ENCODE results near the gene TMEM44.
"Not testable (repeated sequence)": the region's sequence is repeated elsewhere in the genome, so short reads cannot be mapped to it uniquely, and the experiment has no call there.

The TMEM44 gene

DNA sequence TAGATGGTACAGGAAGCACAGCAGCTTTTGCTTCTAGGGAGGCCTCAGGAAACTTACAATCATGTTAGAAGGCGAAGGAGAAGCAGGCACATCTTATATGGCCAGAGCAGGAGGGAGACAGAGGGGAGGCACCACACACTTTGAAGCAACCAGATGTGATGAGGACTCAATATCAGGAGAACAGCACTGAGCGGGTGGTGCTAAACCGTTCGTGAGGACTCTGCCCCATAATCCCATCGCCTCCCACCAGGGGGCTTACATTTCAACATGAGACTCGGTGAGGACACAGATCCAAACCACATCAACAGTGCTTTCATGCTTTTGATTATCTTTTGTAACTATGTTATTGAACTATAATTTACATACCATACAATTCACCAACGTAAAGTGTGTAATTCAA lies 7.6 kb upstream of the TMEM44 start:
- DNase-seq (ENCODE audit: low spot score), result no peak

- DNase-seq (ENCODE audit: low spot score), result no peak
Observed at GRCh38 chr3:194638991-194639605, 5.9 kb upstream of the TMEM44 start.

- no peak for DNase-seq (ENCODE audit: low spot score)
Observed at GRCh38 chr3:194637541-194638400, 4.6 kb upstream of the TMEM44 start.

GRCh38 chr3:194637066-194637465 lies 3.8 kb upstream of the TMEM44 start:
- DNase-seq (ENCODE audit: low spot score), result no peak

DNA sequence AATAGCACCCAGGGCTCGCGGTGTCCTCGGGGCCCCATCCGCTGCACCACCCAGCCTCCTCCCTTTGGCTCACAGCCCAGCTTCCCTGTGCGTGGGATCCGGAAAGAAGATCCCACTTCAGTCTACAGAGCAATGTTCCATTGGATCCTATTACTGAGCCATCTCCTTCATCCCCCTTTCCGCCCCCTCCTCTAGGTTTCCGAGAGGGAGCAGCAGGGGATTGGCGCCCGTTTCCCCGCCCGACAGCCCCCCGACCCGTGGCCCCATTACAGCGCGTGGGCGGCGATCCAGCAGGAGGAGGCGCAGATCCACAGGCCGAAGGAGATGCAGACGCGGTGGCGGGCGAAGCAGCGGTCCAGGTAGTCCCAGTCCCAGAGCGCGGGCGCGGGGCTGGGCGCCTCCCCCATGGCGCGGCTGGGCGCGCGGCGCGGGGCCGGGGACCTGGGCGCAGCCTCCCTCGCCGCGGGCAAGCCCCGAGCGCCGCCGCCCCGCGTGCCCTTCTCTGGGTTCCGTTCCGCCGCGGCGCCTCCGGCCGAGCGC lies 340 bp downstream of the TMEM44 start:
- no peak for DNase-seq (ENCODE audit: low spot score)

DNA sequence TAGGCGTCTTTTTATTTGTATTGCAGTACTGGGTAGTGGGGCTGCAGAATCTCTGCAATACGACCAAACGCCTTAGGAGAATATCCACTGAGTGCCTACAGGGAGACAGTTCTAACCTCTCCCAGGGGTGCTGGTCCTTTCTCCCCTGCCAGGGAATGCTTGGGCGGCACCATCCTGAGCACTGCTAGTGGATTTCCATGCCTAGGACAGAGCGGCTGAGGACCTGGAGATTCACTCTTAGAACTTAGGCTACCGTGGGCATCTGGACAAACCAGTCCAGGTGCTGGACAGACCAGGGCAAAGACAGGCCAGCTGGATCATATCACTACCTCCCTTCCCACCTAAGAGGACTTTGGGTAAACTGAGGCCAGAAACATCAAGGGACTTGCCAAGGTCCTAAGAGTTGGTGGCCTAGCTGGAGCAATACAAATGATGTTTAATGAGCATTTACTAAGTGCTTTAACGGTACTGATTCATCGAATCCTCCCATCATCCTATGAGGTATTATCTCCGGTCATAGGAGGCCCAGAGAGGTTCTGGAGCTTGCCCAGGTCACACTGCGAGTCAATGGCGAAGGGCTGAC lies 902 bp downstream of the TMEM44 start:
- no peak for DNase-seq (ENCODE audit: low spot score)

DNA sequence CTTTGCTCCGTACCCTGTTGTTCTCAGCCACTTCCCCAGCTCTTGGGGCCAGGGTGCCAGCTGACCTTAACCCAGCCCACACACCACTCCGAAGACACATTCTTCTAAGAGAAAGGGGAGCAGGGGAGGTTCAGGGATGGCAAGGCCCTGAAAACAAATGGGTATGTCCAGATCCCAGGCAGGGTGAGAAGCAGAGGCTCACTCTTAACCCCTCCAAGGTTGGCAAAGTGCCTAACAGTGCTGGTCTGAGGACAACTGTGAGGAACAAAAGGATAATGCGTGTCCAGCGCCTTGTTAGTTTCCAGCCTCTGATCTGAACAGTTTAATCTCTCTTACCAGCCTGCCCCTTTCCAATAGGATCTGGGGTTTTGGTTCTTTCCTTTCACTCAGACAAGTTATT lies 1.5 kb downstream of the TMEM44 start:
- DNase-seq (ENCODE audit: low spot score), result no peak

DNA sequence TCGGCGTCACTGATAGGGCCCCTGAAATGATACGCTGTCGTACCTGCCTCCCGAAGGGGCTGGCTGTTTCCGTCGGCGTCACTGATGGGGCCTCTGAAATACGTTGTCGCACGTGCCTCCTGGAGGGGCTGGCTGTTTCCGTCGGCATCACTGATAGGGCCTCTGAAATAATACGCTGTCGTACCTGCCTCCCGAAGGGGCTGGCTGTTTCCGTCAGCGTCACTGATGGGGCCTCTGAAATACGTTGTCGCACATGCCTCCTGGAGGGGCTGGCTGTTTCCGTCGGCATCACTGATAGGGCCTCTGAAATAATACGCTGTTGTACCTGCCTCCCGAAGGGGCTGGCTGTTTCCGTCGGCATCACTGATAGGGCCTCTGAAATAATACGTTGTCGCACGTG lies 2.5 kb downstream of the TMEM44 start:
- DNase-seq (ENCODE audit: low spot score), result not testable (repeated sequence)

GRCh38 chr3:194624956-194625355 lies 8.3 kb downstream of the TMEM44 start:
- DNase-seq (ENCODE audit: low spot score), result no peak

DNA sequence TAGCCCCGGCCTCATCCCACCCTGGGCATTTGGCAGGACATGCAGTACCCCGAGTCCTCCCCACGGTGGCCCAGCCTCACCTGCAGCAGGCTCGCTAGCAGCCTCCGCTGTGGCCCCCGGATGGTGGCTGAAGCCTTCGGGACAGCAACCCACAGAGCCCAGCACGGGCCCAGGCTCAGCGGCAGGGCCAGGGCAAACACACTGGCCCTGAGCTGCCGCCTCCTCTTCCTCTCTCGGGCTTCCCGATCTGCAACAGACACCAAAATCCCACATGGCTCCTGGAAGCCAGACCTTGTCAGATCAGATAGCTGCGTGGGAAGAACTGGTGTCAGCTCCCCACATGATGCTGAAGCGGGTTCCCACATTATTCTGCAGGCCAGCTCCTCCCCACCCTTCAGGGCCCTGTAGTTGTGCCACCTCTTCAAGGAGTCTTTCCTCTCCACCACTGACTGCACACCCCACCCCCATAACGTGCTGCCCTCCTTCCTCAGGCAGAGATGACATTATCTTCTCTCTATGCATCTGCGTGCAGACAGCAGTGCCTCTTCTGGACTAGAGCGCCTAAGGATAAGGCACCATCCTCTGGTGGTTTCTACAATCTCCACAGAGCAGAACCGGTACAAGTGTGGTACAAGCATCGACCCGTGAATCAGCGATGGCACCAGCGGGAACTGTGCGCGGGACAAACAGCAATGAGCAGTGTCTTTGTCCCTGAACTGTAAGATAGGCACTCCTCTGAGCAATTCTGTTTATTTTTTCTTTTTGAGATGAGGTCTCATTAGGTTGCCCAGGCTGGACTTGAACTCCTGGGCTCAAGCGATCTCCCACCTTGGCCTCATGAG lies 9.5 kb downstream of the TMEM44 start:
- DNase-seq (ENCODE audit: low spot score), result no peak

DNA sequence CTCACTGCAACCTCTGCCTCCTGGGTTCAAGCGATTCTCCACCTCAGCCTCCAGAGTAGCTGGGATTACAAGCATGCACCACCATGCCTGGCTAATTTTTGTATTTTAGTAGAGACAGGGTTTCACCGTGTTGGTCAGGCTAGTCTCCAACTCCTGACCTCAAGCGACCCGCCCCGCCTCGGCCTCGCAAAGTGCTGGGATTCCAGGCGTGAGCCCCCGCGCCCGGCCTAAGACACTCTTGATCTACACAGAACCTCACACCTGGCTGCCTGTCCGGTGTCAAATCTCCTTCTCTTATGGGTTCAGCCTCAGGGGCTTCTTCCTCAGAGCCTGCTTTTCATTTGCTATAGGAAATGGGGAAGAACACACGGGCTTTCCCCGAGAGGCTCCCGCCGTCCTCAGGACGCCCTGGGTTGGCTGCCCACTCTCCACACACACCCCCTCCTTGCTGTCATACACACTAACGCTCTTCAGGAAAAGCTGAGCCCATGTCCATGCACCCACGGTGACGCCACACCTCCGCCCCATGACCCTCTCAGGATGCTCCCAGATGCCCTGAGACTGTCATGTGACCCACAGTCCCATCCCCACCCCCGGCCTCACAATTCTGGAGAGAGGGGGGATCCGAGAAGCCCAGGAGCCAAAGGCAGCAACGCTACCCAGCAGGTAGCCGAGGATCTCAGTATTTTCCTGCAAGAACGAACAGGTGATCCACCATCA lies 10.4 kb downstream of the TMEM44 start:
- no peak for DNase-seq (ENCODE audit: low spot score)

DNA sequence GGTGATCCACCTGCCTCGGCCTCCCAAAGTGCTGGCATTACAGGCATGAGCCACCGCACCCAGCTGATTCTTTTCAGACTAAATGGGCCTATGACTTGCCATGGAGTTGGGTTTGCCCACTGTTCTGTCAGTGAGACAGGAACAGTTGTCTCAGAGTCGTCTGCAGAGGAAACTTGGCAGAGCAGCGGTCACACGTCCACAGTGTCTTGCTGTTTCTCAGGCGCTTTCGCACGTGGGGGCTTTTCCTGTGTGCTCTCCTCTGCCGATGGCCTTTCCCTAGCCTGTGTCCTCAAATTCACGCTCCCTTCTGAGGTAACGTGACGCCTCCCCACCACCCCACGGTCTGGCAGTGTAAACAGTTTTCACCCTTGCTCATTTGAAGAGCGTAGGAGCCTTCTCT lies 11.3 kb downstream of the TMEM44 start:
- no peak for DNase-seq (ENCODE audit: low spot score)

DNA sequence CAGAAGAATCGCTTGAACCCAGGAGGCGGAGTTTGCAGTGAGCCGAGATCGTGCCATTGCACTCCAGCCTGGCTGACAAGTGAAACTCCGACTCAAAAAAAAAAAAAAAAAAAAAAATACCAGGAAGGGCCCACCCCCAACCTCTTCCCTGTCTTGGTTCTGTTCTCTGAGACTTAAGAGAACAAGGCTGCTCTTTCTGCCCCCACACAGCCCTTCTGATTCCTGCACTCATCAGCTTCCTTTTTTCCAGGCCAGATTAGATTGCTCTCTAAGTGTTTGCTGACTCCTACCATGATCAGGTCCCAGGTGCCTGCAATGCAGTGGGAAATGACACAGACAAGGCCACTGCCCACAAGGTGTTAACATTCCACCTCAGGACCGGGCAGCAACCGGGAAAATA lies 13.0 kb downstream of the TMEM44 start:
- no peak for DNase-seq (ENCODE audit: low spot score)

GRCh38 chr3:194619741-194620140 lies 13.5 kb downstream of the TMEM44 start:
- DNase-seq (ENCODE audit: low spot score), result no peak

GRCh38 chr3:194618858-194619608 lies 14.2 kb downstream of the TMEM44 start:
- no peak for DNase-seq (ENCODE audit: low spot score)

GRCh38 chr3:194617827-194618226 lies 15.4 kb downstream of the TMEM44 start:
- no peak for DNase-seq (ENCODE audit: low spot score)

DNA sequence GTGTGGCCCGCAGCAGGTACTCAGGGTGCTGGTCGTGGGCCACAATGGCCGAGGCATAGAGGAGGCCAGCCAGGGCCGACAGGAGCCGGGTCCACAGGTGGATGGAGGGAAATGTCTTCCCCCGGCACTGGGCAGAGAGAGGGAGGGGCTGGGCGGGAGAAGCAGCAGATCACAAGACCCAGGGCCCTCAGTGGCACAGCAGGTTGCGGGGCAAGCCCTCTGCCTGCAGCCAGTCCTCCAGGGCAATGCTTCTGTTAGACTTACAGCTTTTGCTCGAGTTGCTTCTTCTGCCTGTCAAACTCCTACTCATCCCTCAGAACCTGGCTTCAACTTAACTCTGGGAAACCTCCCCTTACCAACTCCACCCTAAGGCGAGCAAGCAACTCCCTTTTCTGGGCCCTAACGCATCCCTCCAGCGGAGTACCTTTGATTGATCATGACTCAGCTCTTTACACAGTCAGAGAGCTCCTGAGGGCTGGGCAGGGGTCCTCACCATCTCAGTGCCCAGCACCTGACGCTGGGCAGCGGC lies 16.0 kb downstream of the TMEM44 start:
- no peak for DNase-seq (ENCODE audit: low spot score)

DNA sequence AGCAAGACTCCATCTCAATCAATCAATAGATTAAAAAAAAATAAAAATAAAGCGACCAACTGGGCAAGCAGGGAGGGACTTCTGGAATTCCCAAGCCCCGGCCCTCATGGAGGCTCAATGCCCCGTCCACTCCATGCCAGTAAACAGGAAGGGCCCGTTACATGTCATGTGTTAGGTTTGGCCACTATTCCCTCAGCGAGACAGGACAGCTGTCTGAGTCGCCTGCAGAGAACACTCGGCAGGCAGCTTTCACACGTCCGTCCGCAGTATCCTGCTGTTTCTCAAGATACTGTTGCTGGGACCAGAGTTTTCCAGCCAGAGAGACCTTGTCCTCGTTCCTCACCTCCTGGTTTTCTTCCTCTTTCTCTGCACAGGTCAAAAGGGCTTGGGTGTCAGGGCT lies 18.0 kb downstream of the TMEM44 start:
- DNase-seq (ENCODE audit: low spot score), result no peak

- no peak for DNase-seq (ENCODE audit: low spot score)
Observed at GRCh38 chr3:194612221-194612620, 21.0 kb downstream of the TMEM44 start.

GRCh38 chr3:194610689-194611088 lies 22.5 kb downstream of the TMEM44 start:
- DNase-seq (ENCODE audit: low spot score), result no peak

All from globus pallidus (tissue), 1 donor.